Fibroblast of lung (primary cell): ENCODE data around the gene DOK1.

ENCODE experiments used
- CTCF ChIP-seq, 2 donors: IDR thresholded peaks in 1 of 2; conservative IDR thresholded peaks in 1 of 2; 1 replicate in 1 of 2; 2 replicates in 1 of 2; pipeline ENCODE4 v1.5.1; 2011 to 2012; ENCODE audit warnings: low read length in 2 of 2, control low read depth in 1 of 2, inconsistent platforms in 1 of 2, low read depth in 1 of 2, mild to moderate bottlenecking in 1 of 2
- EZH2 ChIP-seq: IDR thresholded peaks from 2 replicates; pipeline ENCODE4 v1.5.1; 2012; ENCODE audit warnings: low read length, control low read depth, mild to moderate bottlenecking; ENCODE audit errors: missing control alignments

- TF ChIP-seq CTCF (conservative IDR thresholded peaks at IDR 0.05 in 1 of 2, IDR thresholded peaks at IDR 0.05 in 1 of 2; ENCODE audit: low read depth in 1 of 2, low read length in 2 of 2), result no peak
- TF ChIP-seq EZH2, result no peak
Measured at GRCh38 chr2:74548285-74548899, 6.1 kb upstream of the DOK1 start.
